GM18867 (cell line): ENCODE results near the gene KCNH5.

Experiments used
- ATAC-seq: cut with Tn5 transposase; IDR thresholded peaks from one replicate; pipeline ENCODE4 v1.9.1; 2021; ENCODE audit warnings: mild to moderate bottlenecking, moderate library complexity; ENCODE audit not compliant: unreplicated experiment

The KCNH5 gene

DNA sequence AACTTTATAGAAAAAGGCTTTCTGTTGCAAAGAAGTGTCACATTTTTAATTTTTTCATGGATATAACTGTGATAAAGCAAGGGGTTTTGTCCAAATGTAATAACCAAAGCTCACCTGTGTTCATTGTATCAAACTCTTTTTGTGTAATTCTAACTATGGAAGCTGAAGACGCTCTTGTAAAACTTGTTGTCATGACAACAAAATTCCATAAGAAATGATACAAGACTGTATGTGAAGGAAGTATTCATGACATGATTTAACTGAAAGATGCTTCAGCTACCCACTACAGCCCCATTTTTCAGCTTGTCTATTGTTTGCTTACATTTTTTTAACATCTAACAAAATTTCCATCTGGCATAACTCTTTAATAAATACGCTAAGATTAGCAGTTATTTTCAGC lies 360.9 kb downstream of the KCNH5 start:
- no peak for ATAC-seq

DNA sequence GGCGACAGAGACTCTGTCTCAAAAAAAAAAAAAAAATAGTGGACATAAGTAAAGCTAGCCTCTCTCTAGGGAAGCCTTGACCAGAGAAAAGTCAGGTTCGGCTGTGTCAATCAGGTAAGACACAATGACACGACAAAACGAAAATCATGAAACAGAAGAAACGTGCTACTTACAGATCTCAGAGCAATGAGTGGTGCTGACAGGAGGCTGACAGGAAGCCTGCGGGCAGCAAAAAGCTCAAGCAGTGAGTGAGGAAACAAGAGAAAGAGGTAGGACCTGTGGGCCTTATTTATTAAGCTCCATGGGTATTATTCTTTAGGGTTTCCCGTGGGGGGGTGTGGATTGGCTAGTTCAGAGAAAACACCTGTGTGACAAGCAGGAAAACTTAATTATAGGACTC lies 363.1 kb downstream of the KCNH5 start:
- peak; percentile 51 for ATAC-seq

DNA sequence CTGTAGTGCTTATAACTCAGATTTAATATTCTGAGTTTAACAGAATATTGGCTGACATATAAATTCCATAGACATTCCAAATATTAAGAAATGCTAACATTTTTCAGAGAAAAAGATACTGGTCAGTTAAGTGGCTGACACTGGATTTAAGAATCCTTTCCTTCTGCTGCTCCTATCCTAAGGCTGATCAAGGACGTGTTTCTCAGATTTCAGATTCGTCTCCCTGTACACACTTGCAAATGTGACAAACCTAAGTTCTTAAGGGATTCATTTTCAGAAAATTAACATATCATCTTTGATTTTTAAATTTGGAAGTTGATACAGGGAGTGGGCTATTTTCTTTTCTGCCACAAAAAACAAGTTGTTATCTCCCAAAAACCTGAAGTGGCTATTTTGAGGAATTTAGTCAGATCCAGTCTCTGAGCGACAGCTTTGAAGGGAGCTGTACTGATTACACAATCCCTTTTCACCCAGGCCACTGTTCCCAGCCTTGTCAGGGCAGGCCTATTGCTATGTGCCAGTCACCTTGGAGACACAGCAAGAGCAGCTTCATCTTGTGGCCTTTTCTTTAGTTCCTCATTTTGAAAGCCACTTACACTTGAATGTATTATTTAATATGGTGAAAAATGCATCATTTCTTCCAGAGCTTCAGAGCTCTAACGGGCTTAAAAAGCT lies 370.6 kb downstream of the KCNH5 start:
- ATAC-seq = no peak

DNA sequence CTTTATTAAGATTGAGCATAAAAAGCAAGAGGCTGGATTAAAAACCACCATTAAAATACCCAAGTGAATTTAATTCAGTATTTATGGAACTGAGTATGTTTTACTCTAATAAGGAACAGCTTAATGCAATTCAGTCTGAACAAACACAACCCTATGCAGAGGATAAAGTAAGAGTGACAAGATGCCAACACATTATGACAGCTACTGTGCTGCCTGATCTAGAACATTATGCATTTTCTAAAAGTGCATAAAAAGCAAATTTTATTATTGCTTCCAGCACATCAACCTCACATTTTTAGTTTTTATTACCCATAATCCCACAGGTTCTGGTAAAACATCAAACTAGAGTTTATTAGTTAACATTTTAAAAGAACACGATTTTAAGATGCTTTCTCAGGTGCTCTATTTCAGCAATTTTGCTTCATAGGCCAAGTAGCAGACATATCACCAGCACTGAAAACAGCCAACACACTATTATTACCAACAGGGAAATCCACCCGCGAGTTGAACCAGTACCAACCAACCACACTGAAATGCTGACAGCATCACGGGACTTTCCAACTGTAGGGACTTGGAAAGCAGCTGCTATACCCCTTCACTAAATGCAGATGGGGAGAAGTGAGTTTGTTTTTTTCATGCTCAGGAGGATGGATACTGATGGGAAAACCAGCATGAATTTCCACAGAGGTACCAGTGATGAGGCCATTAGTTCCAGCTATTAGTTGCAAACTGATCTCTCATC lies 372.1 kb downstream of the KCNH5 start:
- ATAC-seq = no peak

DNA sequence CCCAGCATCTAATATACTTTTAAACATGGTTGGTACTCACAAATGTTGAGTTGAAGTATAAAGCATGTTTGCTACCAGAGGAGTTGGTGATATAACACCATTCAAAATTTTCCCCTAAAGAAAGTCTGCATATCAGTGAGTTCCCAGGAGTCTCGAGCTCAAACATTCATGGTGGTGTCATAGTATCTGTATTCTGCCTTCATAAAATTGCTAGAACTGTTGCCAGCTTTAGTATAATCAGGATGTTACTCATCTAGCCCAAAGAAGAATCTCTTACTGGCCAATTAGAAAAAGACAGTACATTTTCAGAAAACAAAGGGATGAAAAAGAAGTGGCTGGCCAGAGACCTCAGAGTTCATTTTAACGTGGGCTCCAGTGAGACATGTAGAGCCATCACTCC lies 374.7 kb downstream of the KCNH5 start:
- ATAC-seq = no peak

DNA sequence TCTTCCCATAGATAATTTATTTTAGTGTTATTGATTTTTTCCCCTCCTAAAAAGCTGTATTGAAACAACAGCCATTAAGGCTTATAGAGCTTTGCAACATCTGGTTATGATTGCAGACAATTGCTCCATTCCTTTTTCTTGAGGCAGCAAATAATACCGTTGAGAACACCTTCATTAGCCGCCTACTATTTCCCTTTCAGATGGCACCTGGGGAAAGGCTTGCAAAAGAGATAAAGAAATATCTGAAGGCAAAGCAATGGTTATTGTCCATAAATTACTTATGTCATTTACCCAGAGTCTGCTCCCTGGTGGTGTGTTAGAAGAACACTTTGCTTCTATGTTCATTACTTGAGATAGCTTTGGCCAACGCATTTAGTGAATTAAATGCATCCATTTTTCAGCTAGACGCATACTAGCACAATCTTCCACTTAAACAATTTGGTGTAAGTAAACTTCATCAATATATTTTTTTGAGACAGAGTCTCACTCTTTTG lies 377.8 kb downstream of the KCNH5 start:
- ATAC-seq = no peak

DNA sequence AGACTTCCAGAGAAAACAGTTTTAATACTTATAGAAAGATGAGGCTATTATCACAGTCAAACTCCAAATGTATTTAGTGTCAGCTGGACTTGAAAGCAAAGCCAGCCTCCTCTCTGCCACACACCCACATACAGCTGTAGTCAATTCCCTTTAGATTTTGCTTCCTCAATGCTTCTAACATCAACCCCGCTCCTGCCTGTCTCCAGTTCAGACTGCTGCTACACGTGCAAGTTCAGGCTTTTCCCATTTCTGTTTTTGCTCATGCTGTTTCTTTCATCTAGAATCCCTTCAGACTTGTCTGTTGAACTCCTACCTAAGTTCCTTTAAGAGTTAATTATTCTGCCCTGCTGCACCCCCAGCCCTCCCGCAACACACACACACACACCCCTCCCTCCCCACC lies 380.0 kb downstream of the KCNH5 start:
- no peak for ATAC-seq

DNA sequence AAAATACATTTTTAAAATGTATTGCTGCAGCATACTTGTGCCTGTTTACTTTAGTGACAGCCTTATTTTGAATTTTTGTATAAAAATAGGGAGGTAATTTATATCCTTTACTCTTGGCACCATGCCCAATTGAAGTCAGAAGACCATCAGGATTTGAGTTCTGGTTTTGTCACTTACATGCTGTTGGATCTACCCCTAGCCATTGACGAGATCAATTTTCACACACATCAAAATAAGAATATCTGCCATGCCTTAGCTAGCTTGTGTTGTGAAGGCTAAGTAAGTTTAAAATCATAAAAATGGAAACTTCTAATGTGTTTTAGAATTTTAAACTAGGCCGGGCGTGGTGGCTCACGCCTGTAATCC lies 381.8 kb downstream of the KCNH5 start:
- ATAC-seq = no peak

DNA sequence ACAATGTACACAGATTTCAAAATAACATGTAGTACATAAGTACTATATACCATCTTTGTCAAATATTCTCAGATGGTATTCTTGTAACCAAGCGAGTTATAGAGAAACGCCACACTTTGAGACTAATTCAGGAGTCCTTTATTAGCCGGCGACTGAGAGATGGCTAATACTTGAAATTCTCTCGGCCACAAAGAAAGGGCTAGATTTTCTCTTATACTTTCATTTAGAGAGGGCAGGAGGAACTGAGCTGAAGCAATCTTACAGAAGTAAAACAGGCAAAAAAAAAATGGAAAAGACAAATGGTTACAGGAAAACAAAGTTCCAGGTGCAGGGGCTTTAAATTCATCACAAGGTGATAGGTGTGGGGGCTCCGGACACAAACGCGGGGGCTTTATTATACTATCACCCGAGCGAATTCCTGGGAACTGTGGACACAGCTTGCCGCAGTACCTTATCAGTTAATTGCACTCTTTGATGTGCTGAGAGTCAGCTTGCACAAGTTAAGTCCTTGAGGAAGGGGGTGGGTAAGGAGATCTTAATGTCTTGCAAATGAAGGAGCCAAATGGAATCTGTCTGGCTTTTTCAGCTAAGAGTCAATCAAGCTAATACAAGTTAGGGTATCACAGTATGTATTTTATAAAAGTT lies 382.3 kb downstream of the KCNH5 start:
- ATAC-seq = no peak

DNA sequence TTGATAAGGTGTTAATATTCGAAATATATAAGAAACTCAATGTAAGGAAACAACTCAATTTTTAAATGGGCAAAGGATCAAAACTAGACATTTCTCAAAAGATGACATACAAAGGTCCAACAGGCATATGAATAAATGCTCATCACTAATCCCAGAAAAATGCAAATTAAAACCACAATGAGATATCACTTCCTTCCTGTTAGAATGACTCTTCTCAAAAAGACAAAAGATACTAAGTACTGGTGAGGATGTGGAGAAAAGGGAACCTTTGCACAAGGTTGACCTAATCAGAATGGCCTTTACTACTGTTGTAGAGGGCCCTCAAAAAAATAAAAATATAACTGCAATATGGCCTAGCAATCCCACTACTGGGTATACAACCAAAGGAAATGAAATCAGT lies 383.4 kb downstream of the KCNH5 start:
- no peak for ATAC-seq

DNA sequence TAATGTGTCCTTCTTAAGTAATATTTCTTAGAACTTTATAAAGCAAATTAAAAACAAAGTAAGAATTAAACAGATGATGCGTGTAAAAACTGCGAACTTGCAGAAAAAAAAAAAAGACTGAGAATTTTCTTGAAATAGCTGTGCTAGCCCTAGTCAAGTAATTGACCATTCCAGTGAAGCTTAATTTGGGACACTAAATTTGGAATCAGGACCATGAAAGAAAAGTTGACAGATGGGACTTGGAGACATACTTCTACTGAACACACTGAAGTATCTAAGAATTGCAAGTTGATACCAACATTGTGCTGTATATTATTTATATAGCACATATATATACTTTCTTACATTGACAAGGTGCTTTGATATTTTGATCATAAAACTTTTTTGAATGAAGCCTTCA lies 386.6 kb downstream of the KCNH5 start:
- no peak for ATAC-seq

DNA sequence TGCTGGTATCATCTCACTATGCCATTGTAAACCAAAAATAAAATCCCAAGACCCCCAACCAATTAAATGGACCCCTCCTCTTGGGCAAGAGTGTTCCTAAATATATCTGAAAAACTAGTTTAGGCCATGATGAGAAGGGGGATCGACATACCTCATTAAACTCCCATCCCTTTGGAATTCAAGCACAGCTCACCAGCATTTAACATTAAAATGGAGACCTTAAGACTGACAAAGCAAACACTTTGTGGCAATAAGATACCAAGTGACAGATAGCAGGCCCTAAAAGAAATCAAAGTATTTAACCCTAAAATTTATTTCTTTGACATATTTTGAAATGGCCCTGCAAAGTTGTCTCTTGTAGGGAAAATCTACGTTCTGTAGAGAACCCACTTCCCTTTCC lies 387.9 kb downstream of the KCNH5 start:
- ATAC-seq = no peak

DNA sequence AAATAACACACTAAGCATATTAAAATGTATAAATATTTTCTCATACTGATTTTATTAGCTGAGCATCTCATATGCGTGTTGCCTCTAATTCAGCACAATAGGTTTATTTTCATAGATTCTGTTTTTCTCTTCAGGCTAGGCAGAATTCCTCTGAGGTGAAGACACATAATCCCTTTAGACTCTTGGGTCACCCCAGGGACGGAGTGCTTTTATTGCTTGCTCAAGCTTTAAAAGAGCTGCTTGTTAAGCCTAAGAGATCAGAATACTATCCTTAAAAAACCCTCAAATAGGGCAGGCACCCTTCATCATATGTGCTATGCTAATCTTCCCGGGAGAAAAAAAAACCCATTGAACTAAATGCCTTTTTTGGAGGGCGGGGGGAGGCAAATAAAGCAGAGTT lies 390.1 kb downstream of the KCNH5 start:
- no peak for ATAC-seq

DNA sequence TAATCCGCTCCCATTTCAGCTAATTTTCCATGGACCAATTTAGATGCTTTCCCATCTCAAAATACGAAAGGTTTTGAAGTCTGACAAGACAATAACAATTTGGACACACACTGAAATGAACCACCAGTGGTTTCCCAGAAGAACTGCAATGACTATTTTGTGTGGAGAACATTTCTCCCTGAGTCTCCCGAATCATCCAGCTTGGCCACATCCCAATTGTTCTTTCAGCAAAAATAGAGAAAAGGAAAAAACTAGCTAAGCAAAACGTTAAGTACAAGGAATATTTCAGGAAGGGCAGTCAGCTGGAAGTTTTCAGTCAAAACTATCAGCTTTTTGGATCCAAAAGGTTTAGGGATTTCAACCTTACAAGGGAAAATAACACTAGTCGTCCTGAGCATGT lies 390.6 kb downstream of the KCNH5 start:
- no peak for ATAC-seq
